IPS-NIHi7 (cell line): ENCODE data around the gene MT1HL1.

Source experiments
- DNase-seq: peaks from one replicate; pipeline ENCODE4 v3.0.0; 2012; ENCODE audit warnings: mixed read lengths; ENCODE audit errors: extremely low spot score

MT1HL1 gene

GRCh38 chr1:237004116-237004515, at the start of gene MT1HL1:
MT1HL1 (minus strand) TSS chr1:237004441; CDS start chr1:237004372, 69 bp downstream.
- no peak for DNase-seq

GRCh38 chr1:237050915-237051314, 46.7 kb upstream of the MT1HL1 start:
- no peak for DNase-seq

GRCh38 chr1:237050185-237050584, 45.9 kb upstream of the MT1HL1 start:
- DNase-seq = no peak

- DNase-seq = no peak
These were observed 44.6 kb upstream of the MT1HL1 start for GRCh38 chr1:237048803-237049202.

- DNase-seq = peak; percentile 33
These were observed 41.2 kb upstream of the MT1HL1 start for GRCh38 chr1:237045278-237046016.

- no peak for DNase-seq
These were observed 39.8 kb upstream of the MT1HL1 start for GRCh38 chr1:237043846-237044636.

- no peak for DNase-seq
These were observed 38.8 kb upstream of the MT1HL1 start for GRCh38 chr1:237042892-237043576.

- no peak for DNase-seq
These were observed 38.3 kb upstream of the MT1HL1 start for GRCh38 chr1:237042526-237042891.

GRCh38 chr1:237041795-237042525, 37.7 kb upstream of the MT1HL1 start, which contains the start of gene RYR2:
RYR2 (plus strand) TSS chr1:237042184; CDS start chr1:237042522, 338 bp downstream.
- DNase-seq = peak; percentile 91

- DNase-seq = no peak
These were observed 37.2 kb upstream of the MT1HL1 start for GRCh38 chr1:237041461-237041794.

GRCh38 chr1:237040823-237041222, 36.6 kb upstream of the MT1HL1 start:
- no peak for DNase-seq

GRCh38 chr1:237038211-237038610, 34.0 kb upstream of the MT1HL1 start:
- DNase-seq = no peak

- DNase-seq = no peak
These were observed 31.5 kb upstream of the MT1HL1 start for GRCh38 chr1:237035759-237036158.

- no peak for DNase-seq
These were observed 29.6 kb upstream of the MT1HL1 start for GRCh38 chr1:237033804-237034203.

- DNase-seq = no peak
These were observed 28.8 kb upstream of the MT1HL1 start for GRCh38 chr1:237033061-237033460.

GRCh38 chr1:237032029-237032428, 27.8 kb upstream of the MT1HL1 start:
- DNase-seq = peak; percentile 58

GRCh38 chr1:237031480-237031879, 27.2 kb upstream of the MT1HL1 start:
- DNase-seq = no peak

GRCh38 chr1:237029850-237030535, 25.8 kb upstream of the MT1HL1 start:
- no peak for DNase-seq

GRCh38 chr1:237029240-237029639, 25.0 kb upstream of the MT1HL1 start:
- no peak for DNase-seq

- no peak for DNase-seq
These were observed 21.3 kb upstream of the MT1HL1 start for GRCh38 chr1:237025358-237026074.

- no peak for DNase-seq
These were observed 14.7 kb upstream of the MT1HL1 start for GRCh38 chr1:237018896-237019295.
